ENCODE data around the gene FCN2.

Gene FCN2

DNA sequence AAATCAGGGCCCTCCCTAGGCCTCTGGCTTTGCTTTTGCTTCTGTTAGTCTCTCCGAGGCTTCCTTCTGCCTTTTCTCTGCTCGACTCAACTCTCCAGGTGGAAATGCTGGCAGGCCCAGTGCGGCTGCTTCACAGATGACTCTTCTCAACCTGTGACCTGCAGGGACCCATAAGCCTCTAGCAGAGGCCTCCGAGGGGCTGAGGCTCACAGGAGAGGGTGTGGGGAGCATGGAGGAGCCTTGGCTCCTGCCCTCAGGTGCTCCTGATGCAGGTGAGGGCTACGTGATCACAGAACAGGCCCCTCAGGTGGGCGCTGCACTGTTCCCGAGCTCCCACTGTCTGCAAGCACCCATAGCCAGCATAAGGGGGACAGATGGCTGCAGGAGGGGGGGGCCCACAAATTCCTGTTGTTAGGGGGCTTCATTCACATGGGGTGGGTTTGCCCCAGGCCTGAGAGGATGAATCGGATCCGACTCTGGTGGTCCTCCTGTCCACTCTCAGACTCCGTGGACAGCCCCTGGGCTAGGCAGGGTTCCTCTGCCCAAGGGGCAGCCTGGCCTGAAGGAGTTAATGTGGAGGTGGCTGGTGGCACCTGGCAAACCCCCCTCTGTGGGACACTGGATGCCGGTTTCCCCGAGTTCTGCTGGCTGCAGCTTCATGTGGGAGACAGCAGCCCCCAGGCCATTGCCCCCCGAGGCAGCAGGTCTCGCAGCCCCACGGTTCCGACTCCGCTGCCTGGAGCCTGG, 10.9 kb upstream of the FCN2 start:
- DNase-seq, result no peak

DNA sequence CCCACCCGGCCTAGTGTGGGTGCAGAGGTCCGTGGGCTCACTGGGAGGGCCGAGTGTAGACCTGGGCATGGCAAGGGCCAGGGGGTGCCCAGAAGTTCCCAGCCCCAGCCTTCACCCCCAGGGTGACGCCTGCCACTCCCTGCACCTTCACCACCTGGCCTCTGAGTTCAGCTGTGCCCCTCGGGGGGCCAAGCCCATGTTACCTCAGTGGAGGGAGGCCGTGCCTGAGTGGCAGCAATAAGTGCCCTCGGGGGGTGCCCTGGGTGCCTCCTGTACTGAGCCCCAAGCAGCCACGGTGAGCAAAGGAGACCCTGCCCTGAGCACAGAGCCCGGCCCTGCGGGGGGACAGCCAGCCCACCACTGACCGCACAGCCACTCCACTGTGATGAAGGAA, 10.3 kb upstream of the FCN2 start:
- no peak for DNase-seq

DNA sequence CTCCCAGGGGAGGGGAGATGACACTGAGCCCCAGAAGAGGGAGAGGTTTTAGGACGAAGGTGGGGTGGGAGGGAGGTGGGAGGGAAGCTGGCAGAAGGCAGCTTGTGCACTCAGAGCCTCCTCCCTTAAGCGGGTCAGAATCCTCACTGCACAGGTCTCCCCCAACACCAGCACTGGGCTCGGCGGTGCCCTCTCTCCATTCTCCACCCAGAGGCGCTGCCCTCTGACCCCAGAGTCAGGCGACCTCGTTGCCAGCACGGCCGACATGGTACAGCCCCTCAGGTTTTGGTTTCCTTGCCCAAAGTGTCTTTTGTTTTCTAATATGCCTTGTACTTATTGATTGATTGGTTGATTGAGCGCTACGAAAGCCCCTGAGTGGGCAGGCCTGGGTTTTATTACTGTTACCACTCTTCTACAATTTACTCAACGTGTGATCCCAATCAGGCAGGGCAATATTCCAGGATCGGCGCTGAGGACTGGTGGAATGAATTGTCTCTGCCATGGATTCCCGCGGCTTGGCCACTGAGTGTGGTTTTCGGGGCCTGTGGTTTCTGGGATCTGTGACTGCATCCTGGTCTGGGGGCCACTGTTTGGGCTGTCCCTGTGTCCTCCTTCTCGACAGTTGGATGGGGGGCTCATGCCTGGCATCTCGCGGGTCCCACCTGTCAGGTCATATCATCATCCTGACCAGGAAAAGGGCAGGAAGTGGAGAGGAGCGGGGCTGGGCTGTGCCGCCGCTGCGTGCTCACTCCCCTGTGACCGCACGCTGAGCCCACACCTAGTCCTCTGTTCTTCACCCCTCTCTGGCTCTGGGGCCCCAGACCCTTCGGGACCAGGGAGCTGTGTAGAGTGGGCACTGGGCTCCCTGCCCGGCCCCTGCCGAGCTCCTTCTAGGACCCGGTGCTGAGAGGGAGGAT, 9.6 kb upstream of the FCN2 start:
- no peak for DNase-seq

DNA sequence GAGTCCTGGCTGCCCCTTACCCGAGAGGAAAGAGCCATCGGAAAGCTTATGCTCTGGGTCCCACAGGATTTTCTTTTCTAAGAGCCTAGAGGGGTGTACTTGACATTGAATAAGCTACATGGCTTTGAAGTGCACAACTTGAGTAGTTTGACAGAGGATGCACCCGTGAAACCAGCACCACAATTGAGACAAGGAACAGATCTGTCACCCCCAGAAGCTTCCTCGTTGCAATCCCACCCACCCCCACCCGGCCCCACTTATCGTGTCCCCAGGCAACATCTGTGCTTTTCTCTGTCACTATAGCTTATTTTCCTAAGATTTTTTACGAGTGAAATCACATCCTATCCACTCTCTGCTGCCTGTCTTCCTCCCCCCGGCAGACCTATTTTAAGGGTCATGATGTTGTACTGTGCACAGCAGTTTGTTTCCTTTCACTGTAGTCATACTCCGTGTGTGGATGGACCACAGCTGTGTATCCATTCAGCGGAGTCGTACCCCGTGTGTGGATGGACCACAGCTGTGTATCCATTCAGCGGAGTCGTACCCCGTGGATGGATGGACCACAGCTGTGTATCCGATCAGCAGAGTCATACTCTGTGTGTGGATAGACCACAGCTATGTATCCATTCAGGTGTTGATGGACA, 8.8 kb upstream of the FCN2 start:
- DNase-seq, result no peak

DNA sequence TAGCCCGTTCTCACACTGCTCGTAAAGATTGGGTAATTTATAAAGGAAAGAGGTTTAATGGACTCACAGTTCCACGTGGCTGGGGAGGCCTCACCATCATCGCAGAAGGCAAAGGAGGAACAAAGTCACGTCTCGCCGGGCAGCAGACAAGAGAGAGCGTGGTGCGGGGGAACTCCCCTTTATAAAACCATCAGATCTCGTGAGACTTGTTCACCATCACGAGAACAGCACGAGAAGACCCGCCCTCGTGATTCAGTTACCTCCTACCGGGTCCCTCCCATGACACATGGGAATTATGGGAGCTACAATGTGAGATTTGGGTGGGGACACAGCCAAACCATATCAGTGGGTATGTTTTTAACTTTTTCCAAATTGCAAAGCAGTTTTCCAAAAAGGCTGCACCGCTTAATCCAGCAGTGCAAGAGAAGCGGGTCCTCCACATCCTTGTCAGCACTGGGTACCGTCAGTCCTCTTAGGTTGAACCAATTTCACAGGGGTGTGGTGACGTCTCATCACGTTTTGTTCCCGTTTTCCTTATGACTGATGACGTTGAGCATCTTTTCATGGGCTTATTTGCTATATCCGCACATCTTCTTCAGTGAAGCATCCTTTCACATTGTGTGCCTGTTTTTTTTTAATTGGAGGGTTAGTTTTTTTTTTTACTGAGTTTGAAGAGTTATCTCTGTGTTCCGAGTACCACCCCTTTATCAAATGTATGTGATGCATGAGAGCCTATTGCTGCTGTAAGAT, 8.0 kb upstream of the FCN2 start:
- no peak for DNase-seq

DNA sequence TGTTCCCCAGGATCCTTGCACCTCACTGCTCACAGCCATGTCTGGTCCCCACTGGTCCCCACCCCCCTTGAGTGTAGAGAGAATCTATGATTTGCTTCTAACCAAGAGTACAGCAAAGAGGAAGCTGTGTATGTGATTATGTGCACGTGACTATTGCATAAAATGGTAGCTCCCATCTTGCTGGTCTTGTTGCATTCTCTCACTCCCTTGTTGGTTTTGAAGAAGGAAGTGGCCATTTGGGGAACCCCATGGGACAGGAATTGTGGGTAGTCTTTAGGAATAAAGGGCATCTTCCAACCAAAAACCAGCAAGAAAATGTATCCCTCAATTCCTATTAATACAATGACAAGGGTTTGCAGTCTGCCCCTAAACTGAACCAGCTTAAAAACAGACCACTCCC, 5.2 kb upstream of the FCN2 start:
- no peak for DNase-seq

DNA sequence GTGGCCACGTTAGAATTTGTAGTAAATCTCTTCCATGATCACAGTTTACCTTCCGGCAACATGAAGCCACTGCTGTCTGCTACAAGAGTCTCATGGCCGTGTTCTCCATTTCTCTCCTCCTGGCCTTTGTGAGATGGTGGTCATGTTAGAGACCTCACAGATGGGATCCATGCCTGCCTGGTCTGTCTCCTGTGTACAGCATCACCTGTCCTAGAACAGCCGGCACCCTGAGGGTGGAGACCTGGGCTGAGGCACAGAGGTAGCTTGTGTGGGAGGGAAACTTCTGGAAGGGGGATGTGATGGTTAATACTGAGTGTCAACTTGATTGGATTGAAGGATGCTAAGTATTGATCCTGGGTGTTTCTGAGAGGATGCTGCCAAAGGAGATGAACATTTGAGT, 3.1 kb upstream of the FCN2 start:
- no peak for DNase-seq

DNA sequence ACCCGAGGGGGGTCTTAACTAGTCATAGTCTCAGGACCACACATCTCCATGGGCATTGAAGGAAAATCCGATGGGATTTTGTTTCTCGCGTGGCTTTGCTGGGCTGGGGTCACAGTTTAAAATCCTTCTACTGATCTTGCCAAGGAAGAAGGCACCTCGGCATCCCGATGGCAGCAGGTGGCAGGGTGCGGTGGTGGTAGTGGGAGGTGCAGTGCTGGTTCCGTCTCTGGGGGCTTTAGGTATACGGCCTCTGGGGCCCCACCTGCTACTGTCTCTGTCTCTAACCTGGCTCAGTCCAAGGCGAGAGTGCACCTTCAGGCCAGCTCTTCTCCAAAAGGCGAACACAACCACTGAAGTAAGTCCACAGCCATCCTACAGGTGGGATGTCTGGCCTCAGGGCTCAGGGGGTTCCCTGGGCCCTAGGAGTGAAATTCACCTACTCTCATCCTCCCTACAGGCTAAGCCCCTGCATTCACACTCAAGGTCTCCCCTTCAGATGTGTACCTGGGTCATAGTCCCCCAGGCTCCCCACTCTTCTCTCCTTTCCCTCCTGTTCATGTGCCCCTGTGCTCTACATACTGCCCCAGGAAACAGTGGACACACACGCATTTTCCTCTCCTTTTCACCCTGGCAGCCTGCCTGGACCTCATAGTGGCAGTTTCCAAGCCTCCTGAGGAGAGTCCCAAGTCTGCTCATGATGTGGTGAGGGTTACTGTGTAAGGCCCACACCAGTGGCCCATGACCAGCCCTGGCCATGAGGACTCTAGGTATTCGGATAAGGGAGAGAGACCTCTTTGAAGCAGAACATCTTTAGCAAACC, 736 bp upstream of the FCN2 start:
- DNase-seq, result no peak

DNA sequence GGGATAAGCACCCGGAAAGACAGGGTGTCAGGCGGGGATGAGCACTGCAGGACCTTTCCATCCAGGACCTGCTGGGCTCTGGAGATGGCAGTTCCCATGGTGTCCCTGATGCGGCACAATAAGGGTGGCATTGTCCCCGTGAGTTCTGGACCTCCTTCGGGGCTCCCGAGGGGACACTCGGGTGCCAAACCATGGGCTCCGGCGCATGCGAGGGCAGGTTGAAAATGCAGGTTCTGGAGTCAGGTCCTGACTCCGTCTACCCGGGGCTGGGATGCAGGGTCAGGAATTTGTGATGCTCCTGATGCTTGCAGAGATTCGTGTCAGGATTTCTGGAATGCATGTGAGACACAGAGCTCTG, 682 bp downstream of the FCN2 start:
- DNase-seq, result no peak

DNA sequence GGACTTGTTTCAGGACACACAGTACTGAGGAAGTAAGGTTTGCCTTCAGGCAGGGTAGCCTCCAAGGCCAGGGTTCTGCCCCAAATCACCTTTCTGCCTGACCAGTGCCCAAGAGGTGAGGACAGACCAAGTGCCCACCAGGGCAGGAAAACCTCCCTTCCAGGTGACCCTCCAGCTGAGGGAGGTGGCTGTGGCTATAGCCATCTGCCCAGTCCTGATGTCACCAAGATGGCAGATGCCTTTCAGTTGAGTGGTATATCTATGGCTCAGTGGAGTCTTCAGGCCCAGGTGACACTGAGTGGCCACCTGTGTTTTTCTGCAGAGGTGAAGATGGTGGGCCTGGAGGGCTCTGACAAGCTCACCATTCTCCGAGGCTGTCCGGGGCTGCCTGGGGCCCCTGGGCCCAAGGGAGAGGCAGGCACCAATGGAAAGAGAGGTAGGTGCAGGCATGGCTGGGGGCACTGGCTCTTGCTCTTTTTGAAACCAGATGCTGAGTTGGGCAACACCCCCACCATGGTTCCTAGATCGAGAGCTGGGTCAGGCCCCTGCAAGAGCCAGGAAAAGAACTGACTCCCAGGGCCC, 1.7 kb downstream of the FCN2 start:
- DNase-seq, result no peak

DNA sequence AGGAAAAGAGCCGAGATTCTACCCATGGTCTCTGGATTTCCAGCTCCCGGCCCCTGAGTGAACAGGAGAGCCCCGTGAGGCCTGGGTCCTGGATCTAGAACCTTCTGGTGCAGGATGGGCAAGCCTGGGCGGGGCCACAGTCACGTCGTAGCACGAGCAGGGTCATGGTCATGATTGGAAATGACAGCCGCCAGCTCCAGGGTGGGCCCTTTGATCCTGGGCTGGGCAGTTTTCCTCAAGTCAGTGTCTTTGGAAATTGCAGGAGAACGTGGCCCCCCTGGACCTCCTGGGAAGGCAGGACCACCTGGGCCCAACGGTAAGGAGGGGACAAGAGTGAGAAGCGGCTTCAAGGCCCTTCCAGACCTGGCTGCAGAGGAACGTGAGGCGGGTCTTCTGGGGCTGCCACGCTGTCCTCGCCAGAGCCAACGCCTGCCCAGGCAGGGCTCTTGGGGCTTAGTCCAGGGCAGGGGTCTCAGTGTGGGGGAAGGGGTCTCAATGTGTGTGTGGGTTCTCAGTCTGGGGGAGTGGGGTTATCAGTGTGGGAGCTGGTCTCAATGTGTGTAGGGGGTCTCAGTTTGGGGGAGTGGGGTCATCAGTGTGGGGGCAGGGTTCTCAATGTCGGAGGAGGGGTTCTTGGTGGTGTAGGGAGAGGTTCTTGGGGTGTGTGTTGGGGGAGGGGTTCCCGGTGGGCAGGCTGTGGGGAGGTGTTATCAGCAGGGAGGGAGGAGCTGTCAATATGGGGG, 2.6 kb downstream of the FCN2 start:
- no peak for DNase-seq

DNA sequence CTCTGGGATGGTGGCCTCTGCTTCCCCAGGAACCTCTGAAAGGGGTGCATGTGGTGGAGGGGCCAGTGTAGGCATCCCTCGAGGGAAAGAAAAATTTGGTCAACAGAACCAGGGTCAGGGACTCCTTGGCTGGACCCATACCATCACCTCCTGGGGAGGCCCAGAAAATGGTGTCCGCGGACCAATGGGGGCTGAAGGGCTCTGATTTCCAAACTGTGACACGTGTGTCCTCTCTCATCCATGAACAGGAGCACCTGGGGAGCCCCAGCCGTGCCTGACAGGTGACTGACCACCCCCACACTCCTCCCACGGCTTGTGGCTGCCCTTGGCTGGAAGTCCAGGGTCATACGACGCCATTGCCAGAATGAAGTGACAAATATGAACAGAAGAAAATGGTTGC, 3.9 kb downstream of the FCN2 start:
- DNase-seq, result no peak

DNA sequence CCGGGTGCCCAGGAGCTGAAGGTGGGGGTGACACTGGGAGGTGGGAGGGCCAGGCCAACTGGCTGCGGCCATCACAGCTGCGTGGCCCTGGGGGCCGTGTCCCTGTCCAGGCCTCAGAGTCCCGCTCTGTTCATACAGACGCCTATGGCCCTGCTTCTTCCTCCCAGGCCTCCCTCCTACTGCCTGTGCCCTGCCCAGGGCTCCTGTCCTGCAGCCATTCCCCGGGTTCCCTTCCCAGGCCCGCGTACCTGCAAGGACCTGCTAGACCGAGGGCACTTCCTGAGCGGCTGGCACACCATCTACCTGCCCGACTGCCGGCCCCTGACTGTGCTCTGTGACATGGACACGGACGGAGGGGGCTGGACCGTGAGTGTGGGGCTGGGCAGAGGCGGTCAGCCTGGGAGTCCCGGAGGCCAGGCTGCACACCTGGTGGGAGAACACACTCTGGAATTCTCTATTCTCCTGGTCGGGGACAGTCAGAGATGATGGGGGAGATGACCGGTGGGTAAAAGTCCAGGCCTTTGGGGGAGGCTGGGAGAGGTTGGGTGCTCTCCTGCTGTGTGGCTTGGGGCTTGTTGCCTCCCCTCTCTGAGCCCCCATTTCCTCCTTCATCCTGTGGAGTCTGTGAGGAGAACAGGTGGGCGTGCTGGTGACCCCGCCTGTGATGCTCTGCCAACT, 4.5 kb downstream of the FCN2 start:
- DNase-seq, result no peak

DNA sequence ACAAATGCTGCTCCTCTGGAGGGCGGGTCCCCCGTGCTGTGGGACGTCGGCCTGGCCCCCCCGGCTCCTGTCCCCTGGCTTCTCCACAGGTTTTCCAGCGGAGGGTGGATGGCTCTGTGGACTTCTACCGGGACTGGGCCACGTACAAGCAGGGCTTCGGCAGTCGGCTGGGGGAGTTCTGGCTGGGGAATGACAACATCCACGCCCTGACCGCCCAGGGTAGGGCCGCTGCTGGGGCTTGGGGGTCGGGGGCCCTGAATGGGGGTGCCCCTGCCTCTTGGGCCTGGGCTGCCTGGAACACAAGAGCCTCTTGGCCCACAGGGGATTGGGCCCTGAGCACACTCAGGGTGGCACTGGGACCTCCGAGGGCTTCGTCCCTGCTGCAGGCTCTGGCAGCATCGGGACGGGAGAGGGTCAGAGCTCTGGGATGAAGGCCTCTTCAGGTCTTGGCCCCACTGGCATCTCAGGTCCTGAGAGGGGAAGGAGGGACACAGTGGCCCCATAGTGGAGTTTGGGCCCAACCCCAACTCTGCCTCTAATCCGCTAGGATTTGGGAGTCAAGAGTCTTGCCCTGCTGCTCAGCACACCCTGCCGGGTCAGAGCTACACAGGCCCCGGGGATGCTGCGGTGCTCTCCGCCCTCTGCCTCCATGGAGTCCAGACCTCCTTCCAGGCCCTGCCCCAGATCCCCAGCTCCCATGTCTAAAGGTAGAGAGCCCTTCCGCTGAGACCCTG, 5.2 kb downstream of the FCN2 start:
- DNase-seq, result no peak

DNA sequence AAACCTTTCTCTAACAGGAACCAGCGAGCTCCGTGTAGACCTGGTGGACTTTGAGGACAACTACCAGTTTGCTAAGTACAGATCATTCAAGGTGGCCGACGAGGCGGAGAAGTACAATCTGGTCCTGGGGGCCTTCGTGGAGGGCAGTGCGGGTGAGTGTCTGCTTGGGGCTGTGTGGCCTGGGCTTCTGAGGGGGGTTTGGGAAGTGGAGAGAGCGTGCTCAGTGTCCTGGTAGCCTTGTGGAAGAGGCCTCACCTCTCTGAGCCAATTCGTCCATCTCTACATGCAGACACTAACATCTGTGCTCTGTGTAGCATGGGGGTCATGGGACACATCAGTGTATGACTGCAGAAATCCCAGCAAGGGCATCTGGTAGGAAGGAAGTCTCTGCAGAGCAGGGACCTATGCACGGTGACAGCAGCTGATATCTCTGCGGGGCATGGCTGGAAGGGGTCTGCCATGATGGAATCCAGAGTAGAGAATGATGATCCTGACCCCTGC, 5.9 kb downstream of the FCN2 start:
- DNase-seq, result no peak

DNA sequence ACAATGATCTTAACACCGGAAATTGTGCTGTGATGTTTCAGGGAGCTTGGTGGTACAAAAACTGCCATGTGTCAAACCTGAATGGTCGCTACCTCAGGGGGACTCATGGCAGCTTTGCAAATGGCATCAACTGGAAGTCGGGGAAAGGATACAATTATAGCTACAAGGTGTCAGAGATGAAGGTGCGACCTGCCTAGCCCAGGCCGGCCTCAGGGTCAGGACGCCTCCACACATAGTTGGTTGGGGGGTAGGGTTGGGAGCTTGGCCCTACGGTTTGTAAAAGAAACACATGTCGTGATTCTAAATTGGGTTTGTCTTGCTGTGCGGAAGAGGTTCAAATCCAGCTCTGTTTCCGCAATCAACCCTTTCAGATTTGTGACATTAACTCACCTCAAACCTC, 6.6 kb downstream of the FCN2 start:
- DNase-seq, result no peak

DNA sequence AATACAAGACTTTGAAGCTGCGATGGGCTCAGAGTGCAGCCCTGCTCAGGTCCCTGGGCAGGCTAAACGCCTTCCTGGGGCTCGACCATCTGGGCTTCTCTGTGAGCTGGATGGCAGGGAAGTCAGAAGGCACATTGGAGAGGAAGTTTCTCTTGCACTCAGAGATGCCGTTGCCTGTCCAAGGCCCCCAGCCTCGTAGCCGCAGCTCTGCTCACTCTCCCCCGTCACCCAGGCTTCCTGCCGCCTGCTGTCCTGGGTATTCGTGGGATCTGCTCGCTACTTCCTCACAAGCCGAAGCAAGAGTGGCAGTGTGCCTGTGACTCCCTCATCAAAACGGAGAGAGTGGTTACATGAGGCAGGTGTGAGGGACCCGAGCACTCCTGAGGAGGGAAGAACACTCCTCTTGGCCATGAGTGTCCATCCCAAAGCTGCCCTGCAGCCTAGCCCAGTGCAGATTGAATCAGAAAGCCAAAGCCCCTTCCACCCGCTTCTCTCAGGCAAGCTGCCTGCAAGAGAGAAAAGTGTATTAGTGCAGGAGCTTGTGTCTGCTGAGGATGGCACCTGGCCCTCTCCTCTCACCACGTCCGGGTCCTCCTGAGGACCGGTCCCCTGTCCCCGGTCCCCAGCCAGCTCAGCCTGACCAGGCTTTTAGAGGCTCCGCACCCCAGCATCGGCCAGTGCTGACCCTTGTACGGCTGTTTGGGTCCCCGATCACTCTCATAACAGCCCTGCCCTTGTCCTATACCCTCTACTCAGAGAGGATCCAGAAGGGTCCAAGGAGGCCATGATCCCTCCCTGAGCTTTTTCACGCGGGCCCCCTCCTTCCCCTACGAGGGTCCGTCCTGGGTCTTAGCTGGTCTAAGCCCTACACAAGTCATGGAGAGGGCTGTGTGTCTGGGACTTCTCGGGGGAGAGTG, 7.3 kb downstream of the FCN2 start:
- DNase-seq, result no peak

DNA sequence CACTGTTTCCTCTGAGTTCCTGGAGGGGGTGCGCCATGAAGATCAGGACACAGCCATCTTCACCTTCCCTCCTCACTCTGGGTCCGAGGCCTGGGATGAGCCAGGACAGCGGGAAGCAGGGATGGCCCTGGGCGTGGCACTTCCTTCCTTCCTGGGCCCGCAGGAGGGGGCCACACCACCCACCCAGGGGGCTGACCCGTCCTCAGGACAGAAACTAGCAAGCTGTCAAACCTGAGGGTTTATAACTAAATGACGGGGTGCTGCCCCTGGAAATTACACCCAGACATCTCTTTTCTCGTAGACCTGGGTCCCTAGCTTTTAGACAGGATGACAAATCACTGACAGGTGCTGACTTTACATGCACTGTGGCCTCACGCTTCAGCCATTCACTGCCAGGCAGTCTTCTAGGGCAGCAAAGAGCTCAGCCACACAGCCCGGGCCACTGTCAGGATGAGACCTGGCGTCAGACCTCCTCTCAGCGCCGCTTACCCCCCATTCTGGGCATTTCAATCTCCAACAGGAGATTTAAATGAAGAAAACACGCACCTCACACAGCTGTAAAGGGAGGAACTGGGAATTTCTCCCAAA, 8.1 kb downstream of the FCN2 start:
- no peak for DNase-seq
